GM12892 (cell line): ENCODE data around the gene EGR4.

Source experiments
- POLR2A ChIP-seq: IDR thresholded peaks from 2 replicates; pipeline ENCODE4 v1.6.1; 2011; ENCODE audit warnings: low read depth, low read length, control low read depth
- POLR2AphosphoS5 ChIP-seq: IDR thresholded peaks from 2 replicates; pipeline ENCODE4 v1.6.1; 2011; ENCODE audit warnings: low read depth, low read length, control low read depth
- TAF1 ChIP-seq: IDR thresholded peaks from 2 replicates; pipeline ENCODE4 v1.6.1; 2011; ENCODE audit warnings: low read depth, mild to moderate bottlenecking, control low read depth, low read length, borderline replicate concordance

DNA sequence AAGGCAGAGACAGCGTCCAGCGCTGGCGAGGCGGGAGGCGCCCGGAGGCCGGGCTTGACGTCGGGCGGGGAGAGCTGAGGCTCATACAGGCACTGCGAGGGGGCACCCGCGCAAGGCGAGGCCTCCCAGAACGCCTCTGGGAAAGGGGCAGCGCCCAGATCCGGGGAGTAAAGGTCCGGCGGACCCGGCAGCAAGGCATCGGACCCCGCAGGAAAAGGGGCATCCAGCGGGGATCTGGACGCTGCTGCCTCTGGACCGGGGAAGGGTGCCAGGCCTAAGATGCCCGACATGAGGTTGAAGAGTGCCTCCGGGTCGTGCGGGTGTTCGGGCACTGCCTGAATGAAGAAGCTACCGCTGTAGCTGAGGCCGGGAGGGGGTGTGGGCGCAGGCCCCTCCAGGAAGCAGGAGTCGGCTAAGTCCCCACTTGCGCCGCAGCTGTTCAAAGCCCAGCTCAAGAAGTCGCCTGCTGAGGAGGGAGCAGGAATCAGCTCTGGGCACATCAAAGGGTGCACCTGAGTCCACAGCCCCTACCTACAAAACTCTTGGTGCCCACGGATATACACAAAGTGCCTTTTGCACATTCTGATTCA lies 937 bp downstream of the EGR4 start:
- TF ChIP-seq POLR2A: no peak
- TF ChIP-seq POLR2AphosphoS5: no peak
- TF ChIP-seq TAF1: no peak
